ENCODE results near the gene LTBP3. TPM values are rescaled to one million over a fixed set of nuclear protein-coding genes. Genes with fewer than 3 reads are reported as not detected.
A peak's percentile ranks its signal among the peaks of the same experiment; 100 is the strongest.

The LTBP3 gene
- total and polyA plus RNA-seq, 9 of the 15 experiments (the other 6 are each of a cell fraction or from before 2014, with no cell fraction given): 0.06 to 20.5 (median 4.8) TPM

GRCh38 chr11:65499713-65500386 lies 58.3 kb downstream of the LTBP3 start (continued):
- TF ChIP-seq ARID4B (CRISPR knock-in tag; IDR thresholded peaks at IDR 0.05) (no peak), MECOM (CRISPR knock-in tag; IDR thresholded peaks at IDR 0.05) (no peak), RBBP5 (IDR thresholded peaks at IDR 0.05; ENCODE audit: borderline replicate concordance, insufficient read depth, low read length, poor library complexity, severe bottlenecking) (no peak), FUS (optimal IDR thresholded peaks at IDR 0.05; ENCODE audit: low read depth, low read length) (no peak), NR4A1 (CRISPR knock-in tag; IDR thresholded peaks at IDR 0.05) (no peak), NR4A1 (tag; IDR thresholded peaks at IDR 0.05) (no peak), ZNF668 (CRISPR knock-in tag; IDR thresholded peaks at IDR 0.05) (no peak), TEAD1 (CRISPR knock-in tag; IDR thresholded peaks at IDR 0.05) (no peak), HMG20A (CRISPR knock-in tag; conservative IDR thresholded peaks at IDR 0.05) (no peak), BMI1 (IDR thresholded peaks at IDR 0.05; ENCODE audit: low read length) (no peak), ZFP36 (IDR thresholded peaks at IDR 0.05; ENCODE audit: low read depth, low read length, partially characterized antibody) (no peak), ZNF274 (IDR thresholded peaks at IDR 0.05; ENCODE audit: borderline replicate concordance, low read depth, low read length) (no peak), HNRNPLL (IDR thresholded peaks at IDR 0.05; ENCODE audit: low read depth, low read length, poor library complexity, severe bottlenecking) (no peak), E2F8 (IDR thresholded peaks at IDR 0.05; ENCODE audit: low read depth, partially characterized antibody) (no peak), SPI1 (IDR thresholded peaks at IDR 0.05; ENCODE audit: borderline replicate concordance, low read depth, low read length) (no peak), NFATC3 (IDR thresholded peaks at IDR 0.05) (no peak), ELF4 (CRISPR knock-in tag; IDR thresholded peaks at IDR 0.05) (0 out of 2 replicates have a peak, but pooled peaks have one; percentile 3), TFE3 (CRISPR knock-in tag; IDR thresholded peaks at IDR 0.05) (no peak; the same call in 1 of the 2 replicates), MTA2 (IDR thresholded peaks at IDR 0.05; ENCODE audit: low read depth) (no peak), FOXK2 (conservative IDR thresholded peaks at IDR 0.05 in 1 of 2, IDR thresholded peaks at IDR 0.05 in 1 of 2; ENCODE audit: low read depth in 2 of 2) (no peak; a peak in 2 of 4 replicates)
